Measurements from ENCODE around the gene PEAK3.
A peak's percentile ranks its signal among the peaks of the same experiment; 100 is the strongest.

PEAK3 gene

GRCh38 chr19:2242092-2242537, 39.9 kb downstream of the PEAK3 start:
- no peak overlapping the region for H3K4me3 ChIP-seq (ENCODE audit: low read depth, low read length)
- TF ChIP-seq CTCF (IDR thresholded peaks at IDR 0.05; ENCODE audit: low read depth, low read length) = no peak

GRCh38 chr19:2240881-2241760, 40.9 kb downstream of the PEAK3 start:
- H3K4me3 ChIP-seq (ENCODE audit: low read depth, low read length) = no peak overlapping the region
- no peak for TF ChIP-seq CTCF (IDR thresholded peaks at IDR 0.05; ENCODE audit: low read depth, low read length)

GRCh38 chr19:2239771-2240770, 41.9 kb downstream of the PEAK3 start:
- no peak for TF ChIP-seq CTCF (IDR thresholded peaks at IDR 0.05; ENCODE audit: low read depth, low read length)
- H3K4me3 ChIP-seq (ENCODE audit: low read depth, low read length) = peak overlapping the region; percentile 61

GRCh38 chr19:2239173-2239572, 42.8 kb downstream of the PEAK3 start:
- peak overlapping the region; percentile 61 for H3K4me3 ChIP-seq (ENCODE audit: low read depth, low read length)
- no peak for TF ChIP-seq CTCF (IDR thresholded peaks at IDR 0.05; ENCODE audit: low read depth, low read length)

GRCh38 chr19:2237869-2238153, 44.2 kb downstream of the PEAK3 start:
- peak overlapping the region; percentile 86 for H3K4me3 ChIP-seq (ENCODE audit: low read depth, low read length)
- no peak for TF ChIP-seq CTCF (IDR thresholded peaks at IDR 0.05; ENCODE audit: low read depth, low read length)

GRCh38 chr19:2237051-2237868, 44.7 kb downstream of the PEAK3 start:
- peak overlapping the region; percentile 86 for H3K4me3 ChIP-seq (ENCODE audit: low read depth, low read length)
- no peak for TF ChIP-seq CTCF (IDR thresholded peaks at IDR 0.05; ENCODE audit: low read depth, low read length)
